Activated naive CD8-positive, alpha-beta T cell treated with anti-CD3 and anti-CD28 coated beads, Interleukin-2, amount 10 ng/mL, durations not matched to agents 7 days and 5 days (primary cell): ENCODE measurements around the gene APOBEC3C. TPM values are rescaled to one million over a fixed set of nuclear protein-coding genes. Genes with fewer than 3 reads are reported as not detected.
A peak's percentile ranks its signal among the peaks of the same experiment; 100 is the strongest.
"Not testable (repeated sequence)": the region's sequence is repeated elsewhere in the genome, so short reads cannot be mapped to it uniquely, and the experiment has no call there.

Source experiments
- ATAC-seq: fragments of 150-1000 bp; cut with Tn5 transposase; one replicate; pipeline ENCODE4 v1.10.0; 2021; ENCODE audit warnings: low read depth, moderate library complexity
- POLR2A ChIA-PET: fragments of 350-600 bp; sonication (Branson Sonifier 250); formaldehyde crosslinking; loops from one replicate; lab custom pipeline; 2021; ENCODE audit warnings: antibody characterized with exemption; lab: Charles Lee
- DNase-seq: peaks from one replicate; pipeline ENCODE4 v3.0.0; 2021
- H3K27ac Mint-ChIP-seq: one replicate; pipeline ENCODE4 v1.8.0; 2022; ENCODE audit warnings: mild to moderate bottlenecking, mixed read lengths
- H3K27me3 Mint-ChIP-seq: one replicate; pipeline ENCODE4 v1.8.0; 2022; ENCODE audit warnings: mild to moderate bottlenecking, moderate library complexity, mixed read lengths
- H3K36me3 Mint-ChIP-seq: one replicate; pipeline ENCODE4 v1.8.0; 2021; ENCODE audit warnings: mild to moderate bottlenecking, mixed read lengths
- H3K4me1 Mint-ChIP-seq: one replicate; pipeline ENCODE4 v1.8.0; 2021; ENCODE audit warnings: mixed read lengths
- H3K4me3 Mint-ChIP-seq: one replicate; pipeline ENCODE4 v1.8.0; 2022; ENCODE audit warnings: mild to moderate bottlenecking, moderate library complexity, mixed read lengths
- H3K9me3 Mint-ChIP-seq: one replicate; pipeline ENCODE4 v1.8.0; 2021; ENCODE audit warnings: mixed read lengths
- total RNA-seq, 2 experiments: library from RNA; stranded (reverse); gene quantifications; one replicate each; pipeline ENCODE4 v1.2.3, GENCODE V29; 2021

APOBEC3C gene
- total RNA-seq, 2 experiments from 2014 or later, result 120 to 124 TPM

GRCh38 chr22:39039306-39040126 is 25.5 kb downstream of the APOBEC3C start:
- Mint-ChIP-seq H3K9me3 (no peaks in the 10 kb centered on the region), H3K36me3 (peaks cover 8% of the 10 kb centered on the region), H3K27ac (peak overlapping the region; percentile 93), H3K4me3 (peak overlapping the region; percentile 97), H3K27me3 (no peaks in the 10 kb centered on the region), H3K4me1 (peaks cover 30% of the 10 kb centered on the region)
- DNase-seq (no peak), ATAC-seq (no peak)
- POLR2A ChIA-PET, result interaction anchor here (0.8 to 1.0 kb wide), 2 partner anchors 11 to 18 kb away, joined by 3 read pairs; no protein-coding TSS in a partner anchor

- peaks cover 34% of the 10 kb centered on the region for H3K4me1 Mint-ChIP-seq
- H3K36me3 Mint-ChIP-seq, result peaks cover 11% of the 10 kb centered on the region
- H3K4me3 Mint-ChIP-seq, result peak overlapping the region; percentile 97
- H3K27me3 Mint-ChIP-seq, ATAC-seq, H3K9me3 Mint-ChIP-seq, DNase-seq: not testable (repeated sequence)
- POLR2A ChIA-PET, result interaction anchor here (0.8 to 1.0 kb wide), 2 partner anchors 12 to 18 kb away, joined by 3 read pairs; no protein-coding TSS in a partner anchor
- H3K27ac Mint-ChIP-seq, result peak overlapping the region; percentile 93
These were observed 26.1 kb downstream of the APOBEC3C start for GRCh38 chr22:39040155-39040537.

- not testable (repeated sequence) for H3K9me3 Mint-ChIP-seq, H3K27me3 Mint-ChIP-seq
- Mint-ChIP-seq H3K4me3 (peak within 1 kb of the TSS; percentile 97), H3K4me1 (peaks cover 38% of the 10 kb centered on the region), H3K36me3 (peaks cover 16% of the 10 kb centered on the region), H3K27ac (peak within 1 kb of the TSS; percentile 93)
- POLR2A ChIA-PET, result interaction anchor here (0.7 to 1.0 kb wide), 3 partner anchors 13 to 58 kb away, joined by 3 read pairs; no protein-coding TSS in a partner anchor
- ATAC-seq (peak; percentile 95), DNase-seq (peak; percentile 82)
These were observed 26.7 kb downstream of the APOBEC3C start, which contains the start of gene APOBEC3F for GRCh38 chr22:39040538-39041296. Gene APOBEC3F, plus strand, starts transcription at chr22:39040864. Its CDS starts 97 bp downstream, at chr22:39040961.

- POLR2A ChIA-PET, result interaction anchor here (0.7 to 0.9 kb wide), 2 partner anchors 35 to 59 kb away, joined by 3 read pairs; partner anchors contain the start of gene APOBEC3G
- H3K4me3 Mint-ChIP-seq, result peak overlapping the region; percentile 97
- DNase-seq, result no peak
- peaks cover 16% of the 10 kb centered on the region for H3K36me3 Mint-ChIP-seq
- peak overlapping the region; percentile 57 for H3K27ac Mint-ChIP-seq
- H3K9me3 Mint-ChIP-seq, result no peaks in the 10 kb centered on the region
- no peaks in the 10 kb centered on the region for H3K27me3 Mint-ChIP-seq
- ATAC-seq, result no peak
- H3K4me1 Mint-ChIP-seq, result peaks cover 42% of the 10 kb centered on the region
These were observed 27.9 kb downstream of the APOBEC3C start for GRCh38 chr22:39041908-39042307.

- H3K27me3 Mint-ChIP-seq, H3K27ac Mint-ChIP-seq, DNase-seq, ATAC-seq, H3K9me3 Mint-ChIP-seq, POLR2A ChIA-PET, H3K4me3 Mint-ChIP-seq: not testable (repeated sequence)
- peaks cover 17% of the 10 kb centered on the region for H3K36me3 Mint-ChIP-seq
- peaks cover 37% of the 10 kb centered on the region for H3K4me1 Mint-ChIP-seq
These were observed 29.0 kb downstream of the APOBEC3C start for GRCh38 chr22:39043063-39043462.

- H3K4me3 Mint-ChIP-seq, POLR2A ChIA-PET, H3K27ac Mint-ChIP-seq, H3K9me3 Mint-ChIP-seq, ATAC-seq, DNase-seq, H3K27me3 Mint-ChIP-seq: not testable (repeated sequence)
- H3K36me3 Mint-ChIP-seq, result peaks cover 17% of the 10 kb centered on the region
- H3K4me1 Mint-ChIP-seq, result peaks cover 28% of the 10 kb centered on the region
These were observed 31.1 kb downstream of the APOBEC3C start for GRCh38 chr22:39045136-39045535.

GRCh38 chr22:39049486-39049885 is 35.4 kb downstream of the APOBEC3C start:
- H3K27ac Mint-ChIP-seq, H3K9me3 Mint-ChIP-seq, H3K27me3 Mint-ChIP-seq, H3K4me3 Mint-ChIP-seq, ATAC-seq, DNase-seq: not testable (repeated sequence)
- POLR2A ChIA-PET, result interaction anchor here (0.9 kb wide), 1 partner anchor 42 kb away, joined by 3 read pairs; no protein-coding TSS in a partner anchor
- H3K4me1 Mint-ChIP-seq, result peaks cover 14% of the 10 kb centered on the region
- H3K36me3 Mint-ChIP-seq, result peaks cover 19% of the 10 kb centered on the region

GRCh38 chr22:39051844-39052495 is 37.9 kb downstream of the APOBEC3C start:
- H3K4me1 Mint-ChIP-seq, result not testable (repeated sequence)

GRCh38 chr22:39055658-39056057 is 41.6 kb downstream of the APOBEC3C start:
- no peaks in the 10 kb centered on the region for H3K27me3 Mint-ChIP-seq
- H3K9me3 Mint-ChIP-seq, result no peaks in the 10 kb centered on the region
- ATAC-seq (no peak), DNase-seq (no peak)
- POLR2A ChIA-PET, result no interaction called here
- H3K4me3 Mint-ChIP-seq, result no peak overlapping the region
- H3K36me3 Mint-ChIP-seq, result peaks cover 9% of the 10 kb centered on the region
- H3K27ac Mint-ChIP-seq, result no peak overlapping the region
- no peaks in the 10 kb centered on the region for H3K4me1 Mint-ChIP-seq

More at GRCh38 chr22:39051844-39052495, 37.9 kb downstream of the APOBEC3C start:
- H3K4me3 Mint-ChIP-seq, DNase-seq, H3K9me3 Mint-ChIP-seq, ATAC-seq, H3K27ac Mint-ChIP-seq, POLR2A ChIA-PET, H3K27me3 Mint-ChIP-seq: not testable (repeated sequence)
- H3K36me3 Mint-ChIP-seq, result peaks cover 13% of the 10 kb centered on the region

GRCh38 chr22:39061290-39061689 is 47.2 kb downstream of the APOBEC3C start:
- H3K27me3 Mint-ChIP-seq, ATAC-seq, H3K4me1 Mint-ChIP-seq, H3K4me3 Mint-ChIP-seq, POLR2A ChIA-PET, DNase-seq, H3K9me3 Mint-ChIP-seq, H3K36me3 Mint-ChIP-seq, H3K27ac Mint-ChIP-seq: not testable (repeated sequence)

- not testable (repeated sequence) for H3K4me3 Mint-ChIP-seq
These were observed 47.9 kb downstream of the APOBEC3C start for GRCh38 chr22:39061951-39062350.

GRCh38 chr22:39063904-39064303 is 49.8 kb downstream of the APOBEC3C start:
- H3K36me3 Mint-ChIP-seq, H3K4me1 Mint-ChIP-seq: not testable (repeated sequence)

More at GRCh38 chr22:39061951-39062350, 47.9 kb downstream of the APOBEC3C start:
- H3K27ac Mint-ChIP-seq, POLR2A ChIA-PET, H3K27me3 Mint-ChIP-seq, H3K4me1 Mint-ChIP-seq, DNase-seq, ATAC-seq, H3K9me3 Mint-ChIP-seq, H3K36me3 Mint-ChIP-seq: not testable (repeated sequence)

More at GRCh38 chr22:39063904-39064303, 49.8 kb downstream of the APOBEC3C start:
- H3K9me3 Mint-ChIP-seq, POLR2A ChIA-PET, H3K27me3 Mint-ChIP-seq, H3K4me3 Mint-ChIP-seq, ATAC-seq, DNase-seq, H3K27ac Mint-ChIP-seq: not testable (repeated sequence)
